Mesenteric fat pad (tissue), 1 donor: ENCODE results near the gene KRTAP10-1. TPM values are rescaled to one million over a fixed set of nuclear protein-coding genes. Genes with fewer than 3 reads are reported as not detected.

ENCODE experiments used
- DNase-seq: peaks from one replicate; pipeline ENCODE4 v3.0.0-alpha.2; 2020; ENCODE audit warnings: low spot score
- total RNA-seq: library from RNA; stranded (reverse); fragmentation: NEBNext Ultra II Directional; extraction: Animal tissue kit (Norgen Biotek cat#: 25700); gene quantifications from one replicate; pipeline ENCODE4 v1.2.1, GENCODE V29; 2021
- donor health status: DM: yes; HTN: yes; CAD: no.

Gene KRTAP10-1
- total RNA-seq, 1 donor from 2014 or later, result not detected

GRCh38 chr21:44492567-44493385 is 47.2 kb downstream of the KRTAP10-1 start:
- DNase-seq, result no peak

- no peak for DNase-seq
Observed at GRCh38 chr21:44490816-44491215, 49.2 kb downstream of the KRTAP10-1 start.

DNA sequence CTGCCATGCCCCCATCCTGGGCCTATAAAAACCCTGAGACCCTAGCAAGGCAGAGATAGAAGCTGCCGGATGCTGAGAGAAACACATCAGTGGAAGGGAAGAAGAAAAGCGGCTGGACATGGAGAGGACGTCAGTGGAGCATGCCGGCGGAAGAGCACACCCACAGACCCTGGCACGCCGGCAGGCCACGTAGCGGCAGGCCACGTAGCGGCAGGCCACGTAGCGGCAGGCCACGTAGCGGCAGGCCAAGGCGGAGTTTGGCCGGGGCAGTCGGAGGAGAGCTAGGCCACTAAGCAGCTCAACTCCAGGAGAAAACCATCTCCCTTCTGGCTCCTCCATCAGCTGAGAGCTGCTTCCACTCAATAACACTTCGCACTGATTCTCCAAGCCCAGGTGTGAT is 49.6 kb downstream of the KRTAP10-1 start:
- no peak for DNase-seq

- no peak for DNase-seq
Observed at GRCh38 chr21:44489962-44490361, 50.0 kb downstream of the KRTAP10-1 start.

Other genes with a start within 250 kb of the KRTAP10-1 start
- 113 TPM for gene PFKL, start 240.1 kb downstream of the KRTAP10-1 start, total RNA-seq
- 17.4 TPM for gene CFAP410, start 200.8 kb downstream of the KRTAP10-1 start, total RNA-seq
- gene TRPM2, start 186.6 kb downstream of the KRTAP10-1 start, total RNA-seq, result 12.0 TPM
- gene LRRC3, start 84.7 kb downstream of the KRTAP10-1 start, total RNA-seq, result 3.8 TPM
- not detected for gene KRTAP10-2, start 11.3 kb upstream of the KRTAP10-1 start, total RNA-seq
- gene KRTAP10-3, start 18.6 kb upstream of the KRTAP10-1 start, total RNA-seq, result not detected
- gene KRTAP10-4, start 33.5 kb upstream of the KRTAP10-1 start, total RNA-seq, result not detected
- not detected for gene KRTAP10-5, start 40.4 kb upstream of the KRTAP10-1 start, total RNA-seq
- not detected for gene KRTAP10-6, start 52.3 kb upstream of the KRTAP10-1 start, total RNA-seq
- not detected for gene KRTAP10-7, start 60.4 kb upstream of the KRTAP10-1 start, total RNA-seq
- gene KRTAP10-8, start 71.9 kb upstream of the KRTAP10-1 start, total RNA-seq, result not detected
- gene KRTAP10-9, start 86.9 kb upstream of the KRTAP10-1 start, total RNA-seq, result not detected
- not detected for gene KRTAP10-10, start 97.2 kb upstream of the KRTAP10-1 start, total RNA-seq
- gene KRTAP10-11, start 106.2 kb upstream of the KRTAP10-1 start, total RNA-seq, result not detected
- gene KRTAP12-4, start 114.5 kb upstream of the KRTAP10-1 start, total RNA-seq, result not detected
- gene KRTAP12-3, start 117.7 kb upstream of the KRTAP10-1 start, total RNA-seq, result not detected
- gene KRTAP12-2, start 126.7 kb upstream of the KRTAP10-1 start, total RNA-seq, result not detected
- not detected for gene KRTAP12-1, start 142.0 kb upstream of the KRTAP10-1 start, total RNA-seq
- gene KRTAP10-12, start 157.0 kb upstream of the KRTAP10-1 start, total RNA-seq, result not detected
- gene TSPEAR, start 171.4 kb upstream of the KRTAP10-1 start, total RNA-seq, result not detected